HUES48 (cell line): ENCODE data around the gene TMEM132E.

Source experiments
- H3K27ac ChIP-seq: one replicate; pipeline ENCODE4 v1.7.0; 2013; ENCODE audit warnings: low read depth, low read length, inconsistent platforms
- H3K27me3 ChIP-seq: 2 replicates; pipeline ENCODE4 v1.6.1; 2013; ENCODE audit warnings: mild to moderate bottlenecking, low read length; ENCODE audit not compliant: control insufficient read depth, insufficient read depth
- H3K36me3 ChIP-seq: 2 replicates; pipeline ENCODE4 v1.6.1; 2013; ENCODE audit warnings: low read length; ENCODE audit not compliant: control insufficient read depth, insufficient read depth
- H3K4me1 ChIP-seq: 2 replicates; pipeline ENCODE4 v1.6.1; 2013; ENCODE audit warnings: mild to moderate bottlenecking, low read length; ENCODE audit not compliant: control insufficient read depth, insufficient read depth
- H3K4me3 ChIP-seq: 2 replicates; pipeline ENCODE4 v1.5.1; 2013; ENCODE audit warnings: mild to moderate bottlenecking, low read depth, low read length
- H3K9ac ChIP-seq: 2 replicates; pipeline ENCODE4 v1.6.1; 2013; ENCODE audit warnings: mild to moderate bottlenecking, low read depth, low read length, moderate library complexity
- H3K9me3 ChIP-seq: 2 replicates; pipeline ENCODE4 v1.6.1; 2013; ENCODE audit warnings: low read length; ENCODE audit not compliant: control insufficient read depth, insufficient read depth

The TMEM132E gene

GRCh38 chr17:34667656-34668055 is 88.3 kb downstream of the TMEM132E start:
- no peak overlapping the region for H3K4me3 ChIP-seq
- peaks cover 4% of the 10 kb centered on the region; the same call in 1 of the 2 replicates for H3K27me3 ChIP-seq
- H3K9ac ChIP-seq = no peak overlapping the region
- H3K27ac ChIP-seq = no peak overlapping the region
- H3K36me3 ChIP-seq = no peaks in the 10 kb centered on the region
- H3K9me3 ChIP-seq = no peaks in the 10 kb centered on the region
- H3K4me1 ChIP-seq = peaks cover 17% of the 10 kb centered on the region

GRCh38 chr17:34668206-34668605 is 88.8 kb downstream of the TMEM132E start:
- H3K27me3 ChIP-seq = peaks cover 4% of the 10 kb centered on the region; the same call in 1 of the 2 replicates
- no peak overlapping the region for H3K27ac ChIP-seq
- H3K36me3 ChIP-seq = no peaks in the 10 kb centered on the region
- H3K4me3 ChIP-seq = no peak overlapping the region
- H3K9ac ChIP-seq = no peak overlapping the region
- H3K4me1 ChIP-seq = peaks cover 17% of the 10 kb centered on the region
- no peaks in the 10 kb centered on the region for H3K9me3 ChIP-seq

GRCh38 chr17:34669511-34669910 is 90.1 kb downstream of the TMEM132E start:
- H3K9me3 ChIP-seq = no peaks in the 10 kb centered on the region
- no peak overlapping the region for H3K9ac ChIP-seq
- H3K36me3 ChIP-seq = no peaks in the 10 kb centered on the region
- H3K4me1 ChIP-seq = peaks cover 17% of the 10 kb centered on the region
- no peaks in the 10 kb centered on the region; the same call in 1 of the 2 replicates for H3K27me3 ChIP-seq
- no peak overlapping the region for H3K27ac ChIP-seq
- H3K4me3 ChIP-seq = no peak overlapping the region

GRCh38 chr17:34670618-34671017 is 91.2 kb downstream of the TMEM132E start:
- H3K27ac ChIP-seq = no peak overlapping the region
- peaks cover 7% of the 10 kb centered on the region for H3K4me1 ChIP-seq
- H3K9me3 ChIP-seq = no peaks in the 10 kb centered on the region
- no peak overlapping the region for H3K9ac ChIP-seq
- H3K27me3 ChIP-seq = no peaks in the 10 kb centered on the region; the same call in 1 of the 2 replicates
- no peaks in the 10 kb centered on the region for H3K36me3 ChIP-seq
- H3K4me3 ChIP-seq = no peak overlapping the region

GRCh38 chr17:34671191-34671590 is 91.8 kb downstream of the TMEM132E start:
- Histone ChIP-seq H3K4me1 (peaks cover 3% of the 10 kb centered on the region; the same call in 1 of the 2 replicates), H3K27me3 (no peaks in the 10 kb centered on the region; the same call in 1 of the 2 replicates), H3K4me3 (no peak overlapping the region), H3K36me3 (no peaks in the 10 kb centered on the region), H3K9me3 (no peaks in the 10 kb centered on the region), H3K9ac (no peak overlapping the region), H3K27ac (no peak overlapping the region)

- H3K4me1 ChIP-seq = no peaks in the 10 kb centered on the region
- no peak overlapping the region for H3K27ac ChIP-seq
- H3K36me3 ChIP-seq = no peaks in the 10 kb centered on the region
- no peak overlapping the region for H3K4me3 ChIP-seq
- H3K9ac ChIP-seq = no peak overlapping the region
- H3K9me3 ChIP-seq = no peaks in the 10 kb centered on the region
- H3K27me3 ChIP-seq = no peaks in the 10 kb centered on the region; the same call in 1 of the 2 replicates
Observed at GRCh38 chr17:34672176-34672785, 92.9 kb downstream of the TMEM132E start.

- Histone ChIP-seq H3K27me3 (no peaks in the 10 kb centered on the region), H3K27ac (no peak overlapping the region), H3K4me3 (no peak overlapping the region), H3K9me3 (no peaks in the 10 kb centered on the region), H3K9ac (no peak overlapping the region), H3K36me3 (no peaks in the 10 kb centered on the region), H3K4me1 (no peaks in the 10 kb centered on the region)
Observed at GRCh38 chr17:34673516-34673915, 94.1 kb downstream of the TMEM132E start.

GRCh38 chr17:34673995-34674890 is 94.9 kb downstream of the TMEM132E start:
- H3K4me1 ChIP-seq = no peaks in the 10 kb centered on the region
- no peak overlapping the region for H3K9ac ChIP-seq
- no peak overlapping the region for H3K27ac ChIP-seq
- no peaks in the 10 kb centered on the region for H3K36me3 ChIP-seq
- no peak overlapping the region for H3K4me3 ChIP-seq
- no peaks in the 10 kb centered on the region for H3K27me3 ChIP-seq
- H3K9me3 ChIP-seq = no peaks in the 10 kb centered on the region

- Histone ChIP-seq H3K27me3 (no peaks in the 10 kb centered on the region), H3K36me3 (no peaks in the 10 kb centered on the region), H3K4me3 (no peak overlapping the region), H3K27ac (no peak overlapping the region), H3K9me3 (no peaks in the 10 kb centered on the region), H3K4me1 (no peaks in the 10 kb centered on the region), H3K9ac (no peak overlapping the region)
Observed at GRCh38 chr17:34675143-34675542, 95.8 kb downstream of the TMEM132E start.

- H3K4me1 ChIP-seq = no peaks in the 10 kb centered on the region
- no peak overlapping the region for H3K9ac ChIP-seq
- H3K27me3 ChIP-seq = no peaks in the 10 kb centered on the region
- H3K36me3 ChIP-seq = no peaks in the 10 kb centered on the region
- H3K27ac ChIP-seq = no peak overlapping the region
- no peak overlapping the region for H3K4me3 ChIP-seq
- H3K9me3 ChIP-seq = no peaks in the 10 kb centered on the region
Observed at GRCh38 chr17:34675605-34676004, 96.2 kb downstream of the TMEM132E start.

GRCh38 chr17:34680151-34680550 is 100.8 kb downstream of the TMEM132E start:
- no peak overlapping the region for H3K9ac ChIP-seq
- no peaks in the 10 kb centered on the region for H3K27me3 ChIP-seq
- no peak overlapping the region for H3K27ac ChIP-seq
- no peaks in the 10 kb centered on the region for H3K9me3 ChIP-seq
- no peak overlapping the region for H3K4me3 ChIP-seq
- H3K36me3 ChIP-seq = no peaks in the 10 kb centered on the region
- H3K4me1 ChIP-seq = no peaks in the 10 kb centered on the region
